ENCODE results near the gene NAA25.
"Not testable (repeated sequence)": the region's sequence is repeated elsewhere in the genome, so short reads cannot be mapped to it uniquely, and the experiment has no call there.

Gene NAA25

DNA sequence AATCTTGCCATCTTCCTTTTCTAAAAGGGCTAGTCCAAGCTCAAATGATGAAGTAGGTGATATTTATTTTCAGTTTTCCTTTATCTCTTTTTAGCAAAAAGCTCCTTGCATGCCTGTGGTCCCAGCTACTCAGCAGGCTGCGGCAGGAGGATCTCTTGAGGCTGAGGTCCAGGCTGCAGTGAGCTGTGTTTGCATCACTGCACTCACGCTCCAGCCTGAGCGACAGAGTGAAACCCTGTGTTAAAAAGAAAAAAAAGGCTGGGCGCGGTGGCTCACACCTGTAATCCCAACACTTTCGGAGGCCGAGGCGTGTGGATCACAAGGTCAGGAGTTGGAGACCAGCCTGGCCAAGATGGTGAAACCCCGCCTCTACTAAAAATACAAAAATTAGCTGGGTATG lies 100.6 kb downstream of the NAA25 start:
- DNase-seq, result no peak

DNA sequence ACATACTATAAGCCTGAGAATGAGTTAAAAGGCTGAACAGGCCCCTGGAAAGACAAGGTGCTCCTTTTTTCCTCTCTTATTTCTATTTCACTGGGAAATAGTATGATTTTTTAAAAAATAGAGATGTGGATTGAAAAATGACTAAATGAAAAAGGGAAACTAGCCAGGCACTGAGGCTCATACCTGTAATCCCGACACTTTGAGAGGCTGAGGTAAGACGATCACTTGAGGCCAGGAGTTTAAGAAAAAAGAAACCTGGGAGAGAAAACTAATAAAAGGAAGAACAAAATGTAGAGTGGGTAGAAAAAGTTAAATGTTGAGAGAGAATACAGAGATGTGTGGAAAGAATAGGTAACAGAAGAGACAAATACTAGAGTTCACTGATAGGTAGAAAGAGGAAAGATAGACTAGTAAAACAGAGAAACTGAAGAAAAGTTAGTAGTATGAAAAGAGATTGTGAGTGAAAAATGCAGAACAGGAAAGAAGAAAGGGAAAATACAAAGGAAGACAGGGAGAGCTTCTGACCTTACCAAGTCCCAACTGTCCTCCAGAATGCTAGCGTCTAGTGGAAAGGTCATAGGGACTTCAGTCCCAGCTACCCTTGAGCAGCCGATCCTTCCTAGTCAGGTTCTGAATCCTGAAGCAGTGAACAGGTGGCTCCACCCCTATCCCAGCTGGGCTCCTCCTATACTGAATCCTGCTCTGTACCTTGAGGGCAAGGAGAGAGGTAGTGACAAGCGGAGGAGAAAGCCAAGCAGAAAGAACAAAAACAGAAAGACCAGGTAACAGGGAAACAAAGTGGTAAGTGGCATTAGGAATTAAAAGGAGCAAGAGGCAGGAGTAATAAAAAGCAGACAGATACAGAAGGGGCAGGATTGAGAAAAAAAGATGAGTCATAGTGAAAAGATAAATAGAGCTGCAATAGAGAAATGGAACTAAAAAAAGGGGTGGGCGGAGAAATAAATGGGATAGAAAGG lies 102.9 kb downstream of the NAA25 start:
- no peak for DNase-seq

DNA sequence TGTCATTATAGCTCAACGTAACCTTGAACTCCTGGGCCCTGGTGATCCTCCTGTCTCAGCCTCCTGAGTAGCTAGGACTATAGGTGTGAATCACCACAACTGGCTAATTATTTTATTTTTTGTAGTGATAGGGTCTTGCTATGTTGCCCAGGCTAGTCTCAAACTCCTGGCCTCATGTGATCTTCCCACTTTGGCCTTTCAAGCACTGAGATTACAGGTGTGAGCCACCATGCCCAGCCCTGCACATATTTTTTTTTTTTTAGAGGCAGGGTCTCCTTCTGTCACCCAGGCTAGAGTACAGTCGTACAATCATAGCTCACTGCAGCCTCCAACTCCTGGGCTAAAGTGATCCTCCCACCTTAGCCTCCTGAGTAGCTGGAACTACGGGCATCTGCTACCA lies 104.5 kb downstream of the NAA25 start:
- DNase-seq, result no peak

DNA sequence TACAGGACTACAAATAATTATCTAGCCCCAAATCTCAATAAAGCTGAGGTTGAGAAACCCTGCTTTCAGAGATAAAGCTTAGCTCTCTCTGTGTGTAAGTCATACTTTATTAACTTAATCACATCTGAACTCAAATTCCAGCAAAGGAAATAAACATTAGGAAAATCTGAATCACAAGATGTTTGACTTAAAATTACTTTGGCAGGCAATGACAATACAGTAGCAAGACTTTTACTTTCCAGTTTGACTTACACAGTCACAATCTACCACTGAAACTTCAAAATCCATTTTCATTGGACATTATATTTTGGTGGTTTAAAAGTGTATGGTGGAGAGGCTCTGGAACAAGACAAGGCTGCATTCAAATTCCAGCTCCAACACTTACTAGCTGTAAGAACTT lies 107.0 kb downstream of the NAA25 start:
- DNase-seq, result no peak

DNA sequence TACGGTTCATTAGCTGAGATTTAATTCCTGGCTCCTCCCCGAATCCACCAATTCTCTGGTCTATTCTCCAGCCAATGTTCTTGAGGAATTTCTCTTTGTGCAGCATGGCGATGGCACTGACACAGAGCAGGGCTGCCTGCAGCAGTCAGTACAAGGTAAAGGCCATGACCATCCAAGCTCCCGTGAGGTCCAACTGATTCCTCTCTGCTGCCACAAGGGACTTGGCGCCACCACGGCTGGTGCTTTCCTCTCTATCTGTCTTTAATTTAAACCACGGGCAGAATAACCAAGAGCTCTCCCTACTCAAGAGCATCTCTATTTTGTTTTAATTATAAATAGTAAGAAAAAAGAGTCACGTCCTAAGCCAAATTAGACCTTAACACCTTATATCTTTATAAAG lies 107.8 kb downstream of the NAA25 start:
- no peak for DNase-seq

DNA sequence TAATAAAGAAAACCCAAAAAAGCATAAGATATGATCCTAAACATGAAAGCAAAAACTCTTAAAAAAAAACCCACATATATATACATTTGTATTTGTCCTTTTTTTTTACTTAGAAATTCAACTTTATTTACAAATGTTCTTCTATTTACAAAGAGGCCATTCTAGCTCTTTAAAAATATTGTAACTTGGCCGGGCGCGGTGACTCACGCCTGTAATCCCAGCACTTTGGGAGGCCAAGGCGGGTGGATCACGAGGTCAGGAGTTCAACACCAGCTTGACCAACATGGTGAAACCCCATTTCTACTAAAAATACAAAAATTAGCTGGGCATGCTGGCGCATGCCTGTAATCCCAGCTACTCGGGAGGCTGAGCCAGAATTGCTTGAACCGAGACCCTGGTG lies 109.5 kb downstream of the NAA25 start:
- DNase-seq, result not testable (repeated sequence)

DNA sequence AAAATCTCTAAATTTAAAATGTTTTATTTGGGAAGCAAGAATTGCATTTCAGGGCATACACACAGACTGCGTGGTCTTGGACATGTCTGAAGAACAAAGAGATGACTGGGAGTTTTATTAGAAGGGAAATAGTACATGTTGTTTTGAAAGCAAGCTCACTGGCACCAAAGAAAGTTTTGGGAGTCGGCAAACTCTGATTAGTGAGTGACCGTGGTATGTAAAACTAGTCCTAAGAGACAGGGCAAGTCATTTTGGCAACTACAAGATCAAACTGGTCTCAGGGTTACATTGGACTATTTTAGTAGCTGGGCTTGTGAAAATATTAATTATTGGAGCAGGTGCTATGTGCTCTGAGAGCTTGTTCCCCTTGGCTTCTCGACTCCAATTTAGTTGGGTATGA lies 110.6 kb downstream of the NAA25 start:
- DNase-seq, result no peak

DNA sequence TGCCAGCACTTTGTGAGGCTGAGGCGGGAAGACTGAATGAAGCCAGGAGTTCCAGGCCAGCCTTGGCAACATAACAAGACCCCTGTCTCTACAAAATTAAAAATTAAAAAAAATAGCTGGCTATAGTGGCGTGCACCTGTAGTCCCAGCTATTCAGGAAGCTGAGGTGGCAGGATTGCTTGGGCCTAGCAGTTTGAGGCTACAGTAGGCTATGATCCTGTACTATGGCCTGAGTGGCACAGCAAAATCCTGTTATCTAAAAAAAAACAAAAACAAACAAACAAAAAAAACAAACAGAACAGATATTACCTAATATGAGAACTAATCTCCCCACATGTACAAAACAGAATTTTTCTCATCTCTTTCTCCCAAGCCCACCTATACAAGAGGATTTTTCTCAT lies 111.3 kb downstream of the NAA25 start:
- DNase-seq, result no peak

DNA sequence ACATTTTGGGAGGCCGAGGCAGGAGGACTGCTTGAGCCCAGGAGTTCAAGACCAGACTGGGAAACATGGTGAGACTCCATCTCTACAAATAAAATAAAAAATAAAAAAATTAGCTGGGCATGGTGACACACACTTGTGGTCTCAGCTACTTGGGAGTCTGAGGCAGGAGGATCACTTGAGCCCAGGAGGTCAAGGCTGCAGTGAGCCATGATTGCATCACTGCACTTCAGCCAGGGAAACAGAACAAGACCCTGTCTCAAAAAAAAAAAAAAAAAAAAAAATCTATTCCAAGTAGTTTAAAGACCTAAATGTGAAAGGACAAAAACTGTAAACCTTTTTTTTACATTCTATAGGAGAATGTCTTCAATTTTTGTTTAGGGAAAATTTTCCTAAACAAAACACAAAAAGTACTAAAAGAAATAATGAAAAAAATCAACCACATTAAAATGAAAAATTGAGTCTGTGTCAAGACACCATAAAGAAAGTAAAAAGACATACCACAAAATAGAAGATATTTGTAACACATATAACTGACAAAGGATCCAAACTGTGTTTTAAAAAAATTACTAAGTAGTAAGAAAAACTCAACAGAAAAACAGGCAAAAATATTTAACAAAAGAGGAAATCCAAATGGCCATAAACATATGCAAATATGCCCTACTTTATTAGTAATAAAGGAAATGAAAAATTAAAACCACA lies 112.7 kb downstream of the NAA25 start:
- no peak for DNase-seq

DNA sequence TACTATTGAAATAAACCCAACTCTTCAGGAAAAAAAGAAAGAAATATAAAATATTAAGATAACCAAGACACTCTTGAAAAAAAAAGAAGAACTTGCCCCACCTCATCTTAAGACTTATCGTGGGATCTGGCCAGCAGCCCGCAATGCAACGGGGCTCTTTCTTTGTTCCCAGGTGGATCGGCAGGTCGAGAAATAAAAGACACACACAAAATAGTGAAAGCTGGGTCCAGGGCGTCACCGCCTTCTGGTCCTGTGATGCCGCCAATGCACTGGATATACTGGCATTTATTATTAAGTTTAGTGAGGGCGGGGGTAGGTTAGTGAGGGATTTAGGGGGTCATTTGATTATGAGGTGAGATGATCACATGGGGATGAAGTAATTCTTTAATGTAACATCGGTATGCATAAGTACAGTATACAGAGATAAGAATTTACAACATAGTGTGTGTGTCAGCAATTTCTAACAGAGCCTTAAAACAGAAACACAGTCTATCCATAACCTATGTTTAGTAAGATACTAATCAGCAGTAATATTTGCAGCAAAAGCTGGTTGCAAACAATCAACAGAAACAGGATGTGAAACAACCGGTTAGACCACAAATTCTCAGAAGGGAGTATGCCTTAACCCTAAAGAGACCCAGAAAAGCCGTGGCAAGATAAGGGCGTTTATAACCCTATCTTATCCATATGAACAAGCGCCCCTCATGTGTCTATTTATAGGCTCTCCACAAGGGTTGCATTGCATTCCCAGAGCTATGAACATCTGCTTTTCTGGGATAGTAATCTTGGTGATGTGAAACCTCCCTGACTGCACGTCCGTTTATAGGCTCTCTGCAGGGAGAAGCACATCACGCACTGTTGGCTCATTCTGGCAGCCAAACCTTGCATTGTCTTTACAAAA lies 114.1 kb downstream of the NAA25 start:
- not testable (repeated sequence) for DNase-seq

DNA sequence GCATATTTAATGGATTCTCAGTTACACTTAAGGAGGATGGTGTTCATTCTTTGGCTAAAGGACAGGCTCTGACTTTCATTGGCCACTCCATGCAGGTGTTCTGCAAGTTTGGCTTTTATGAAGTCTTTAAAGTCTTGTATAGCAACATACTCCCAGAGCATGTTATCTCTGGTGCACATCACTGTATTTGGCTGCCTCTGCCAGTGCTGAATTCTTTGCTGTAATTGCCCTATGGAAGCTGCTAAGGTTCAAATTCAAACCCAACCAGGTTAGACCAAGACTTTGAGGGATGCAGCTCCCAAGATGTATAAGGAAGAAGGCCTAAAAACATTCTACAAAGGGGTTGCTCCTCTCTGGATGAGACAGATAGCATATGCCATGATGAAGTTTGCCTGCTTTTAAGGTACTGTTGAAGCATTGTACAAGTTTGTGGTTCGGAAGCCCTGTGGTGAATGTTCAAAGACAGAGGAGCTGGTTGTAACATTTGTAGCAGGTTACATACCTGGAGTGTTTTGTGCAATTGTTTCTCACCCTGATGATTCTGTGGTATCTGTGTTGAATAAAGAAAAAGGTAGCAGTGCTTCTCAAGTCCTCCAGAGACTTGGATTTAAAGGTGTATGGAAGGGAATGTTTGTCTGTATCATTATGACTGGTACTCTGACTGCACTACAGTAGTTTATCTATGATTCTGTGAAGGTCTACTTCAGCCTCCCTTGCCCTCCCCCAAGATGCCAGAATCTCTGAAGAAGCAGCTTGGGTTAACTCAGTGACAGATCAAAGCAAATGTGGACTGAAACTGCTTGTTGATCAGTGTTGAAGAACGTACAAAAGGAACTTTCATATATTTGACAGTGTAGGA lies 115.1 kb downstream of the NAA25 start:
- no peak for DNase-seq

DNA sequence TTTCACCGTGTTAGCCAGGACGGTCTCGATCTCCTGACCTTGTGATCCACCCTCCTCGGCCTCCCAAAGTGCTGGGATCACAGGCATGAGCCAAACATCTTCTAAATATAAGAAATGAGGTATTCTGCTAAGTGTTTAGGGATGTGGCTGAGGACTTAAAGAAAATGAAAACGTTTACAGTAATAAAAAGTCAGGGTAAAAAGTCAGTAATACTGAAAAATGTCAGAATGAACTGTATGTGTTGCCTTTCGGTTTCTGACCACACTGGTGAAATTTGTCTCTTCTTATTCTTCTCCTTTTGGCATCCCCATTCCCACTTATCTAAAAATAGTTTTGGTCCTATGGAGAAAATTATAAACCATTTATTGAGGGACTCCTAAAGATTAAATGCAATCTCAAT lies 116.1 kb downstream of the NAA25 start:
- no peak for DNase-seq

DNA sequence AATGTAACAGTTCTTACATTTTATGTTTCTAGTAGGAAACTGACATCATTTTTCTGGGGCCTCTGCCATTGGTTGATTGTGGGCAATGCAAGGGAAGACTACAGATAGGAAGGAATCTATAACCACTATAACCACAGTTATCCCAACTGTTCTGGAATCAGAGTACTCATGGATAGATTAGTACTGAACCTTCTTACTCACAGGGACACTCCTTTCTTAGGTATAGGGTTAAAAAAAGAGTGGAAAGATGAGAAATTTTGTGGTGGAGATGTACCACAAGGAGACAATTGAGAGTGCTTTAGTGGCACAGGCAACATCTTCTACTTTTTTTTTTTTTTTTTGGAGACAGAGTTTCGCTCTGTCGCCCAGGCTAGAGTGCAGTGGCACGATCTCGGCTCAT lies 116.6 kb downstream of the NAA25 start:
- DNase-seq, result no peak

DNA sequence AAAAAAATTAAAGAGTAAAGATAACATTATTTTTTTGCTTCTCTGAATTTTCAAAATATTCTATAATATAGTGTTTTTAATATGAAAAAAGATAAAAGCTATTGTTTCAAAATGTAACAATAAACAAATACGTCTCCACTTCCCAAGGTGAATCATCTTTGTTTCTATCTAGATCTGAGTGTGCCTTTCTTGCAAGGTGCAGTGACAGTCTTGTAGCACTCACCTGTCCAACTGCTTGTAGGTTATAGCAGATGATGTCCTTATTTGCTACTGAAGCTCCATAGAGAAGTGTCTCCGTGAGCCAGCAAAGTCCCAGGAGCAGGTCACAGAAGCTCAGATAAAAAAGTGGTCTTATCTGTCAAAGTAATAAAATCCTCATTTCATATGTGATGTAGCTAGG lies 117.0 kb downstream of the NAA25 start:
- no peak for DNase-seq

DNA sequence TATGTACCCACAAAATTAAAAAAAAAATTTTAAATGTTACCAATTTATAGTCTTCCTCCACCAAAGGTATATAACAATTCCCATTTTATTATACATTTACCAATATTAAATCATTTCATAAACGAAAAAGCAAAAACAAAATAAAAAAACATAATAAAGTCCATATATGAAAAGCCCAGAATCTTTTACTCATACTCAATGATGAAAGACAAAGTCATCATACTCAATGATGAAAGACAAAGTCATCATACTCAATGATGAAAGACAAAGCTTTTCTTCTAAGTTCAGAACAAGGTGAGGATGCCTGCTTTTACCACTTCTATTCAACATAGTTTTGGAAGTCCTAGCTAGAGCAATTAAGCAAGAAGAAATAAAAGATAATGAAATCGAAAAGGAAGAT lies 123.8 kb downstream of the NAA25 start:
- no peak for DNase-seq

DNA sequence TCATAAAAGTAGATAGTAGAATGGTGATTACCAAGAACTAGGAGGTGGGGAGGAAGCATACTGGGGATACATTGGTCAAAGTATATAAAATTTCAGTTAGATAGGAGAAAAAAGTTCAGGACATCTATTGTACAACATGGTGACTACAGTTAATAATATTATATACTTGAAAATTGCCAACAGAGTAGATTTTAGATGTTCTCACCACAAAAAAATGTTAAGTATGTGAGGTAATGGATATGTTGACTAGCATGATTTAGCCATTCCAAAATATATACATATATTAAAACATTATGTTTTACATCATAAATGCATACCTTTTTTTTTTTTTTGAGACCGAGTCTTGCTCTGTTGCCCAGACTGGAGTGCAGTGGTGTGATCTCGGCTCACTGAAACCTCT lies 126.6 kb downstream of the NAA25 start:
- DNase-seq, result no peak

DNA sequence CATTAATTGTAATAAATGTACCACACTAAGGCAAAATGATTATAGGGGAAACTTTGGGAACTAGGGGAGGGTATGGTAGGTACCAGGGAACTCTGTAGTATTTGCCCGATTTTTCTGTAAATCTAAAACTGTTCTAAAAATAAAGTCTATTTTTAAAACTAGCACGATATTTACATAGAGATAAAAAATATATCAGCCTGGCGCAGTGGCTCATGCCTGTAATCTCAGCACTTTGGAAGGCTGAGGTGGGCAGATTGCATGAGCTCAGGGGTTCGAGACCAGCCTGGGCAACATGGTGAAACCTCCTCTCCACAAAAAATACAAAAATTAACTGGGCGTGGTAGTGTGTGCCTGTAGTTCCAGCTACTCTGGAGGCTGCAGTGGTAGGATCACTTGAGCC lies 128.0 kb downstream of the NAA25 start:
- no peak for DNase-seq

DNA sequence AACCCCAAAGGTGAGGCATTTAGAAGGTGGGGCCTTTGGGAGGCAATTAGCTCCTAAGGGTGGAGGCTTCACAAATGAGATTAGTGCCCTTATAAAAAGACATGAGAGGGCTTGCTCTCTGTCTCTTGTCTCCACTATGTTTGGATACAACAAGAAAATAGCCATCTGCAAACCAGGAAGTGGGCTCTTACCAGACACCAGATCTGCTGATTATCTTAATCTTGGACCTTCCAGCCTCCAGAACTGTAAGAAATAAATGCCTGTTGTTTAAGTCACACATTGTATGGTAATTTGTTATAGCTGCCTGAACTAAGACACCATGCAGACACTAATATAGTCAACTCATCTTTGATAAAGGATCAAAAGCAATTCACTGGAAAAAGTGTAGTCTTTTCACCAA lies 130.0 kb downstream of the NAA25 start:
- no peak for DNase-seq

DNA sequence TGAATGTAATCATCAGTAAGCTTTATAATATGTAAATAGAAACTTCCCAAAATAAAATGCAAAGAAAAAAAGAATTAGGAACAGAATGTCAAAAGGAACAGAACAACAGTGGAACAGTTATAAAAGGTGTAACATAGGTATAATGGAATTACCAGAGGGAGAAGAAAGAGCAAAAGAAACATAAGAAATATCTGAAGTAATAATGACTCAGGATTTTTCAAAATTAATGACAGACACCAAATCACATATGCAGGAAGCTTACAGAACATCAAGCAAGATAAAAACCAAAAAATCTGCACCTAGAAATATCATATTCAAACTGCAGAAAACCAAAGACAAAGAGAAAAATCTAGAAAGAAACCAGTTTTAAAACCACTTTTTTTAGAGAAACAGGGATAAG lies 131.7 kb downstream of the NAA25 start:
- DNase-seq, result no peak

Data from activated T-cell treated with anti-CD3 and anti-CD28 coated beads, Interleukin-2, amount 50 U/mL, for 48 hours (primary cell).